GM23338 (cell line): ENCODE data around the gene BMP10. TPM values are rescaled to one million over a fixed set of nuclear protein-coding genes. Genes with fewer than 3 reads are reported as not detected.

ENCODE experiments used
- ATAC-seq: fragments of 200-7000 bp; cut with Tn5 transposase; 3 replicates; pipeline ENCODE4 v1.9.1; 2020
- DNase-seq: peaks from one replicate; pipeline ENCODE4 v3.0.0-alpha.2; 2015; ENCODE audit warnings: low spot score
- H2AFZ ChIP-seq: fragments of 200-600 bp; sonication (generic); 2 replicates; pipeline ENCODE4 v1.8.0; 2016; ENCODE audit warnings: antibody characterized with exemption, mild to moderate bottlenecking, moderate library complexity
- H3F3A ChIP-seq: fragments of 200-600 bp; sonication (generic); replicated peaks from 2 replicates; pipeline ENCODE4 v1.8.0; 2017; ENCODE audit warnings: antibody characterized with exemption, mixed run types, low read depth
- H3K27ac ChIP-seq: fragments of 200-600 bp; sonication (generic); 2 replicates; pipeline ENCODE4 v1.6.1; 2016; ENCODE audit warnings: low read depth
- H3K27me3 ChIP-seq: fragments of 200-600 bp; sonication (generic); 2 replicates; pipeline ENCODE4 v1.8.0; 2016; ENCODE audit warnings: mild to moderate bottlenecking, mixed run types, moderate library complexity; ENCODE audit not compliant: insufficient read depth
- H3K36me3 ChIP-seq: fragments of 200-600 bp; sonication (generic); 2 replicates; pipeline ENCODE4 v1.8.0; 2016; ENCODE audit warnings: mild to moderate bottlenecking; ENCODE audit not compliant: insufficient read depth
- H3K4me1 ChIP-seq: fragments of 200-600 bp; sonication (generic); 2 replicates; pipeline ENCODE4 v1.8.0; 2016; ENCODE audit warnings: mild to moderate bottlenecking, moderate library complexity; ENCODE audit not compliant: insufficient read depth
- H3K4me2 ChIP-seq: fragments of 200-600 bp; sonication (generic); 2 replicates; pipeline ENCODE4 v1.7.1; 2017; ENCODE audit warnings: mixed run types
- H3K4me3 ChIP-seq: fragments of 200-600 bp; sonication (generic); 2 replicates; pipeline ENCODE4 v1.6.1; 2016; ENCODE audit warnings: mixed run types
- H3K79me2 ChIP-seq: fragments of 200-600 bp; sonication (generic); replicated peaks from 2 replicates; pipeline ENCODE4 v1.8.0; 2017; ENCODE audit warnings: mild to moderate bottlenecking; ENCODE audit not compliant: insufficient read depth
- H3K9me2 ChIP-seq: fragments of 200-600 bp; sonication (generic); 2 replicates; pipeline ENCODE4 v1.8.0; 2017; ENCODE audit not compliant: insufficient read depth
- H4K20me1 ChIP-seq: fragments of 200-600 bp; sonication (generic); replicated peaks from 2 replicates; pipeline ENCODE4 v1.8.0; 2017; ENCODE audit warnings: mild to moderate bottlenecking; ENCODE audit not compliant: insufficient read depth
- H3K27ac Mint-ChIP-seq: 2 replicates; pipeline ENCODE4 v1.8.0; 2020; ENCODE audit warnings: inconsistent platforms, mild to moderate bottlenecking, moderate library complexity, mixed read lengths
- H3K27me3 Mint-ChIP-seq: 3 replicates; pipeline ENCODE4 v1.8.0; 2022; ENCODE audit warnings: low read depth, mild to moderate bottlenecking, moderate library complexity, mixed read lengths, inconsistent platforms; ENCODE audit not compliant: insufficient read depth, poor library complexity
- H3K36me3 Mint-ChIP-seq: 3 replicates; pipeline ENCODE4 v1.8.0; 2021; ENCODE audit warnings: low read depth, mild to moderate bottlenecking, inconsistent platforms, moderate library complexity, mixed read lengths
- H3K4me1 Mint-ChIP-seq: 3 replicates; pipeline ENCODE4 v1.8.0; 2020; ENCODE audit warnings: mild to moderate bottlenecking, inconsistent platforms, mixed read lengths
- H3K4me3 Mint-ChIP-seq: 3 replicates; pipeline ENCODE4 v1.8.0; 2021; ENCODE audit warnings: moderate library complexity, mild to moderate bottlenecking, inconsistent platforms, mixed read lengths
- H3K9me3 Mint-ChIP-seq: 3 replicates; pipeline ENCODE4 v1.8.0; 2020; ENCODE audit warnings: moderate library complexity, mild to moderate bottlenecking, inconsistent platforms, mixed read lengths
- CTCF ChIP-seq, 2 experiments: fragments of 200-600 bp in 1 of 2; sonication (generic) in 1 of 2; conservative IDR thresholded peaks; 2 replicates each; pipeline versions ENCODE4 v1.5.1 to v1.6.1; 2016 to 2017; ENCODE audit warnings: antibody characterized with exemption in 2 of 2, low read depth in 2 of 2, mild to moderate bottlenecking in 2 of 2, moderate library complexity in 1 of 2
- JUNB ChIP-seq: IDR thresholded peaks from one replicate; pipeline ENCODE4 v1.6.1; 2016; ENCODE audit warnings: antibody characterized with exemption; ENCODE audit not compliant: unreplicated experiment
- POLR2AphosphoS5 ChIP-seq: IDR thresholded peaks from 2 replicates; pipeline ENCODE4 v1.6.1; 2016; ENCODE audit warnings: antibody characterized with exemption, low read depth
- STAT1 ChIP-seq: IDR thresholded peaks from one replicate; pipeline ENCODE4 v1.6.1; 2016; ENCODE audit warnings: antibody characterized with exemption; ENCODE audit not compliant: unreplicated experiment
- ZNF331 ChIP-seq: fragments of 250-450 bp; sonication (Bioruptor Pico); IDR thresholded peaks from 2 replicates; pipeline ENCODE4 v1.5.0; 2020; ENCODE audit warnings: low read depth, mild to moderate bottlenecking, moderate library complexity
- ZNF462 ChIP-seq: fragments of 250-450 bp; sonication (Bioruptor Pico); IDR thresholded peaks from 2 replicates; pipeline ENCODE4 v1.5.0; 2020; ENCODE audit warnings: mild to moderate bottlenecking, moderate library complexity
- polyA plus RNA-seq: library from polyadenylated mRNA; unstranded; fragments of >200 nt; fragmentation: Nextera tagmentation; extraction: Ambion mirVana; gene quantifications from 2 replicates; pipeline ENCODE4 v1.2.1, GENCODE V29; 2016
- total RNA-seq: library from RNA; depleted of rRNA; stranded (reverse); fragments of >200 nt; shearing (Covaris generic); gene quantifications from 2 replicates; pipeline ENCODE4 v1.2.3, GENCODE V29; 2014

BMP10 gene
- total and polyA plus RNA-seq, 2 experiments from 2014 or later: not detected

GRCh38 chr2:68908392-68908970, 37.3 kb upstream of the BMP10 start (continued):
- no peak for TF ChIP-seq ZNF462 (CRISPR knock-in tag)

- H3K27me3 Mint-ChIP-seq: peaks cover 4% of the 10 kb centered on the region
- H3K36me3 Mint-ChIP-seq: no peaks in the 10 kb centered on the region; the same call in 2 of the 3 replicates
- no peaks in the 10 kb centered on the region for H3K79me2 ChIP-seq
- DNase-seq (no peak), ATAC-seq (no peak)
- no peak overlapping the region for H3K27ac Mint-ChIP-seq
- H3K4me2 ChIP-seq: no peak overlapping the region
- H3K36me3 ChIP-seq: no peaks in the 10 kb centered on the region
- no peak overlapping the region for H3K27ac ChIP-seq
- no peaks in the 10 kb centered on the region for H3K27me3 ChIP-seq
- H3K4me1 ChIP-seq: peaks cover 15% of the 10 kb centered on the region
- H2AFZ ChIP-seq: no peak overlapping the region; the same call in 1 of the 2 replicates
- H3K4me3 Mint-ChIP-seq: no peak overlapping the region
- no peaks in the 10 kb centered on the region for H3F3A ChIP-seq
- no peaks in the 10 kb centered on the region for H4K20me1 ChIP-seq
- peaks cover 15% of the 10 kb centered on the region for H3K4me1 Mint-ChIP-seq
- H3K4me3 ChIP-seq: no peak overlapping the region
- peaks cover 8% of the 10 kb centered on the region; the same call in 1 of the 2 replicates for H3K9me2 ChIP-seq
- no peaks in the 10 kb centered on the region for H3K9me3 Mint-ChIP-seq
- TF ChIP-seq ZNF462 (CRISPR knock-in tag): no peak
- no peak for TF ChIP-seq JUNB
- no peak for TF ChIP-seq POLR2AphosphoS5
- TF ChIP-seq STAT1: no peak
- no peak for TF ChIP-seq CTCF (conservative IDR thresholded peaks at IDR 0.05; ENCODE audit: low read depth in 2 of 2)
- TF ChIP-seq ZNF331 (CRISPR knock-in tag): no peak
These were observed 36.7 kb upstream of the BMP10 start for GRCh38 chr2:68907920-68908253.
